GM21737 (cell line): ENCODE measurements around the gene CCDC142.
"Not testable (repeated sequence)": the region's sequence is repeated elsewhere in the genome, so short reads cannot be mapped to it uniquely, and the experiment has no call there.

ENCODE experiments used
- ATAC-seq: cut with Tn5 transposase; IDR thresholded peaks from one replicate; pipeline ENCODE4 v1.9.1; 2021; ENCODE audit warnings: mild to moderate bottlenecking, moderate library complexity; ENCODE audit not compliant: unreplicated experiment

The CCDC142 gene

GRCh38 chr2:74447230-74447999, 35.4 kb downstream of the CCDC142 start:
- no peak for ATAC-seq

DNA sequence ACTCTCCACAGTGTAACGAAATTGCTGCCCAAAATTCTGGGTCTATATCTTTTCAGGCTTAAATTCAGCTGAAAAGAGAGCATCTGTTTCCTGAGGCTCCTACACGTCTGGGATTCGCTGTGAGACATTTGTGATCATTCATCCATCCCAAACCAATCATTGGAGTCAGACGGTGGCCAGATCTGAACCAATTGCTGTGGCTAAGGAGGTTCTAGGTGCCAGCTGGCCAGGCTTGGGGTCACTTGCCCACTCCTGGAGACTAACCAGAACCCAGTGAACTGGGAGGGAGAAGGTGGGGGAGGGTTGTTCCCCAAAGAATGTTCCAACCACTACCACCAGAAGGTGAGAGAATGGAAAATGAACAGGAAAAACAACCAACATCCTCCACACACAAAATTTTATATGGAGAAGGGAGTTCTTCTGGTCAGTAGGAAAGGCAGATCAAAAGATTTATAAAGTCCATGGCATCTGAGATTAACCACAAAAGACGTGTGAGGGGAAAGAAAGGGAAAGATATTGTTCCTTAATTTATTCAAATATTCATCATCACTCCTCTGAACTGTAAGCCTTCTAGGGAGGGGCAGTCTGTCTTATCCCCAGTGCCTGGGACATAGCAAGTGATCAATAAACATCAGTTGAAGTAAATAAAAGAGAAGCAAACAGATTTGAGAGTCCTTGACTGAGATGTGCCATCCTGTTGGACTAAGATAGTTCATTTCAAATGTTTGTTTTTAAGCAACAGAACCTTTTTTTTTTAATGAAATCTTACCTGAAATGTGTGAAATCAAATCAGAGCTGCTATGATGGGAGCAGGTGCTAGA, 38.1 kb downstream of the CCDC142 start:
- no peak for ATAC-seq

GRCh38 chr2:74442483-74443297, 40.1 kb downstream of the CCDC142 start:
- not testable (repeated sequence) for ATAC-seq

GRCh38 chr2:74441690-74442482, 40.9 kb downstream of the CCDC142 start, which contains the start of gene RTKN:
Gene RTKN (minus strand): TSS chr2:74441937. CDS start chr2:74441816, 121 bp downstream.
- ATAC-seq: peak; percentile 39

DNA sequence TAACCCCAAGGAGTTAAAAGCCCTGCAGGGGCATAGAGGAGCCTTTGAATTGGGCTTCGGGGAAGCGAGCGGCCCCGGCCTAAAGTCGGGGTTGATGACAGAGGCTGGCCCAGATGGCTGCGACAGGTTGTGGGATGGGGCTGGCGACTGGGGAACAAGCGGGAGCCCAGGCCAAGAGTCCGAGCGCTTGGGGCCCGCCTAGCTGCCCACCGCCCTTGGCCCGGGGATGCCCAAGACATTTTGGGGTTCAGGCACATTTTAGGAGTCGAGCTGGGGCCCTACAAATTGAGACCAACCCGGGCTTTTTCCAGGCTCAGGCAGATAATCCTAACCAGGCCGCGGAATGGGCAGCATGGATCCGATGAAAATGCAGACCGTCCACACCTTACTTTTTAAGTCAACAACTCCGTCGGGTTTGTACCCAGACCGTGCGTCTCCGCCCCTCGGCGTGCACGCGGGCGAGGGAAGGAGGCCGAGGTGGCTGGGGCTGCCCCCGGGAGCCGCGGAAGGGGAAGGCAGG, 41.6 kb downstream of the CCDC142 start:
- ATAC-seq: no peak

DNA sequence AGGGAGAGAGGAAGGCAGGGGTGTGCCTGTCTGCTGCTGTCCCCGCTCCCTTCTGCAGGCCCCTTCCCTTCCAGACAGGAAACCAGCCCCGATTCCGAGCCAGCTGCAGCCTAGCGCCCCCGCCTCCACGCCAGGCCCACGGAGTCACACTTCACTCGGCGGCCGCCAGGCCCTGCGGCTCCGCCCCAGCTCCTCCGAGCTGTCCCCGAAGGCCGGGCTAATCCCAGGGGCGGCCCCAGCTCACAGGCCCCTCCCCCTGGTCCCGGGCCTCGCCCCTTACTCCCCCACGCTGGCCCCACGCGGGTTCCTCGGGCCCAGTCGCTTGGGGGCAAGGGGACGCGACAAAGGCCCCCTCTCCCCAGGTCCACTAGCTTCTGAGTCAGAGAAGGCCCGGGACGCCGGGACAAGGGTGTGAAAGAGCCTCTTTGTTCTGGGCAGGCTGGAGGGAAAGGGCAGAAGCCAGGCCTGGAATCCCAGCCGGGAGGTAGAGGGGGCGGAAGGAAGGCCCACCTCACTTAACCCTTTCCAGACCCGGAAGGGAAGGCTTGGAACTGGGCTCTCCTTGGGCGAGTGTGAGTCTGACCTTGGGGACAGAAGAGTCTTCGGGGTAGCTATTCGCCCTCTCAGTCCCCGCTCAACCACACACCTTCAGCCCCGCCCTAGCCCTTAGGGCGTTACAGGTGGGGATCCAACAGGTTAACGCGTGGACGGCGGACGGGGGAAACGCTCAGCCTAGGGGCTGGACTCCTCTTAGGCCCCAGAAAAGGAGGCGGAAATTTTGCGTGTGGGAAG, 42.2 kb downstream of the CCDC142 start:
- peak; percentile 87 for ATAC-seq

DNA sequence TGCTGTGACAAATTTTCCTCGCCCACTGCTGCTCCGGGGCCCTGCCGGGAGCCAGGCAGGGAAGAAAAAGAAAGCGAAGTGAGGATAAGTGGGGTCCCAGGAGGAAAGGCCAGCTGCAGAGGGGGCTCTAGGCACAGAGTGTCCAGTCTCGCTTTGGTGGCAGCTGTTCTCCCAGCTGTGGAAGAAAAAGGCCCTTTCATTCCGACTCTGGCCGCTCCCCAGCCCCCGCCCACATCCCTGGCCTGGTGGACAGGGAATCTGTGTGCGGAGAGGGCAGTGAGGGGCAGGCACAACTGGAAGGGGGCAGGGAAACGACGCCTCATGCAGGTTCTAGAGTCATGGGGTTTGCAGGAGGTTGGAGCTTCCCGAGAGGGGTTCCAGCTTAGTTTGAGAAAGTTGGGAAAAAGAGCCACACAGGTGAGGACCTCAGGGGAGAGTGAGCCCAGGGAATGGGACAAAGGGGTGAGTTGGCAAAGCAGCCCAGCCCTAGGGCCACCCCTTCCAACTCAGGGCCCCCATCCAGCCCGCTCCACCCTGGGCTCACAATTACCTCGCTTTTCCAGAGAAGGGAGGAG, 42.9 kb downstream of the CCDC142 start:
- ATAC-seq: no peak

- no peak for ATAC-seq
These were observed 43.4 kb downstream of the CCDC142 start for GRCh38 chr2:74439373-74439772.

DNA sequence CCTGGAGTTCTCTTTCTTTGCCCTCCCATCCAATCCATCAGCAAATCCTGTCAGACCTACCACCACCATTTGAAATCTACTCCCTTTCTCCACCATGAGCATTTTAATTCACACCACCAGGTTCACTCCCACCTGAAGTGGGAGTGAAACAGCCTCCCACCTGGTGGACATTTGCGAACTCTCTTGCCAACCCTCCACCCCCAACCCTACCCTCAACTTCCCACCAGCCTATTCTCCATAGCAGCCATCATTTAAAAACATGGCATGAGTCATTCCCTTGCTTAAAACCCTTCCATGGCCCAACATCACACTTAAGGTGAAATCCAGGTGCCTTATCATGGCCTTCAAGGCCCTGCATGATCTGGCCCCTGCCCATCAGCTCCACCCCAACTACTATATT, 44.5 kb downstream of the CCDC142 start:
- ATAC-seq: no peak

GRCh38 chr2:74436848-74437695, 45.7 kb downstream of the CCDC142 start:
- ATAC-seq: no peak

- no peak for ATAC-seq
These were observed 46.5 kb downstream of the CCDC142 start for GRCh38 chr2:74436111-74436805.

GRCh38 chr2:74430502-74430901, 52.3 kb downstream of the CCDC142 start:
- no peak for ATAC-seq

GRCh38 chr2:74429487-74430451, 53.0 kb downstream of the CCDC142 start:
- no peak for ATAC-seq

DNA sequence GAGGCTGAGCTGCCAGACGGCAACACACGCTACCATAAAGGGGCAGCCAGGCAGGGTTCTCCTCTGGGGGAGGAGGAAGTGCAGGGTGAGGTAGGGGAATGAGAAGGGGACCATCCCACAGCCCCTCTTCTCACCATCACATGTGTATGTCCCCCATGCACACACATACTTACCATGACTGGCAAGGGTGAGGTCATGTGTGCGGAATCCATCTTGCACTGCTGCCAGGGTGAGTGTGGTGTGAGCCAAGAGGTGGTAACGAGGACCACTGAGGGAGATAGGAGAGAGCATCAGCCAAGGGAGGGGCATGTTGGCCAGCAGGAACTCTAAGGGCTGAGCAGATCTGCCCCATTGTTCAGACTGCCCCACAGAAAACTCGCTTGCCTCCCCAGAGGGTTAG, 54.1 kb downstream of the CCDC142 start:
- ATAC-seq: no peak

GRCh38 chr2:74427551-74427950, 55.2 kb downstream of the CCDC142 start:
- ATAC-seq: no peak

DNA sequence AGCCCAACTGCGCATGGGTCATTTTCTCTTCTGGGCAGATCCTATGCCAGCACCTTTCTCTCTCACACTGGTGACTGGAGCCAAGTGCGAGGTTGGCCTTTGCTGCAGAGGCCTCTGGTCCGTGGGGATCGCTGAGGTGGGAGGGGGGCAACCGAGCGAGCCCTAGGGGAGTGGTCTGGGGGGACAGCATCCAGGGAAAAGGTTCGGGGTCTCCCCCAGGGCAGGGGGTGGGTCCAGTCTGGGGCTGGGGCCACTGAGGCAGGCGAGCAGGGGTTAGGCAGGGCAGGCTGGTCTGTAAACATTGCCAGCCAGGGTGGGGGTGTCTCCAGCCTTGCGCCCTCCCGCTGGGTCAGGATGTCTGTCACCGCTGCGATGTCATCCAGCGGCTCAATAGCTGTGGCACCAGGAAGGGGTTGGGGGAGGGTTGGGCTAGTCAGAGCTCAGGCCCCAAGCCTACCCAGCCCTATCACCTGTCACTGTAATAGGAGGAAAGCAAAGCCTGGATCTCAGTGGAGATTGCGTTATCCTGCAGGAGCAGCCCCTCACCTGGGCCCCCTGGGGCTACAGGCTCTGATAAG, 56.5 kb downstream of the CCDC142 start:
- ATAC-seq: no peak
